Lung (tissue), 12 donors: ENCODE results near the gene DEFB110. TPM values are rescaled to one million over a fixed set of nuclear protein-coding genes. Genes with fewer than 3 reads are reported as not detected.
A peak's percentile ranks its signal among the peaks of the same experiment; 100 is the strongest.

Experiments used
- ATAC-seq: fragments of 200-7000 bp; cut with Tn5 transposase; one replicate; pipeline ENCODE4 v1.9.1; 2020; ENCODE audit warnings: moderate number of reproducible peaks; ENCODE audit not compliant: insufficient read depth, low FRiP score
- DNase-seq, 3 donors: peaks; one replicate each; pipeline ENCODE4 v3.0.0-alpha.2; 2013 to 2017
- H3K27ac ChIP-seq, 2 donors: one replicate each; pipeline ENCODE4 v1.5.1; 2013; ENCODE audit warnings: mild to moderate bottlenecking in 2 of 2, moderate library complexity in 2 of 2, control low read depth in 1 of 2, inconsistent platforms in 1 of 2, low read depth in 1 of 2, low read length in 1 of 2
- H3K27me3 ChIP-seq, 3 donors: one replicate each; pipeline ENCODE4 v1.5.1; 2013; ENCODE audit warnings: low read length in 2 of 3; ENCODE audit not compliant: control insufficient read depth in 3 of 3, insufficient read depth in 3 of 3
- H3K36me3 ChIP-seq, 4 donors: one replicate each; pipeline ENCODE4 v1.5.1; 2013; ENCODE audit warnings: low read length in 4 of 4, mild to moderate bottlenecking in 1 of 4, moderate library complexity in 1 of 4; ENCODE audit not compliant: control insufficient read depth in 4 of 4, insufficient read depth in 4 of 4
- H3K4me1 ChIP-seq, 5 donors: one replicate each; pipeline ENCODE4 v1.5.1; 2013; ENCODE audit warnings: low read length in 5 of 5, mild to moderate bottlenecking in 2 of 5, moderate library complexity in 1 of 5; ENCODE audit not compliant: control insufficient read depth in 5 of 5, insufficient read depth in 5 of 5
- H3K4me3 ChIP-seq: one replicate; pipeline ENCODE4 v1.5.1; 2013; ENCODE audit warnings: mild to moderate bottlenecking, control low read depth, moderate library complexity
- H3K9ac ChIP-seq, 2 donors: one replicate each; pipeline ENCODE4 v1.5.1; 2013; ENCODE audit warnings: low read length in 2 of 2, control low read depth in 1 of 2; ENCODE audit not compliant: insufficient read depth in 1 of 2
- H3K9me3 ChIP-seq, 4 donors: one replicate each; pipeline ENCODE4 v1.5.1; 2013; ENCODE audit warnings: low read length in 3 of 4, mild to moderate bottlenecking in 1 of 4, moderate library complexity in 1 of 4; ENCODE audit not compliant: control insufficient read depth in 4 of 4, insufficient read depth in 3 of 4
- WGBS, 2 donors: extraction: QIAGEN DNeasy Blood & Tissue Kit; methylation state at CpG; one replicate each; pipeline ENCODE4 v1.1.7; 2013; 5-methylcytosine and 5-hydroxymethylcytosine counted together
- polyA plus RNA-seq, 2 donors: library from polyadenylated mRNA; stranded (reverse); fragments of 200-250 nt; gene quantifications; one replicate each; pipeline ENCODE4 v1.2.1, GENCODE V29; 2013
- total RNA-seq, 2 donors: library from RNA; depleted of rRNA in 1 of 2; stranded (reverse); fragments of >200 nt in 1 of 2; gene quantifications; one replicate each; pipeline ENCODE4 v1.2.1, GENCODE V29; 2014 to 2021
- TF ChIP-seq, protein P1 (sequence below): IDR thresholded peaks from 2 replicates; pipeline ENCODE4 v1.5.1; 2012; ENCODE audit warnings: mild to moderate bottlenecking; ENCODE audit errors: control extremely low read depth, extremely low read depth
- donor health status: control.
- donor health status: control.
- donor health status: Bipolar disorder and iron deficiency.
- donor health status: healthy.
- donor health status: DM: yes; HTN: yes; CAD: no.

DEFB110 gene
- total and polyA plus RNA-seq, 4 donors = not detected

DNA sequence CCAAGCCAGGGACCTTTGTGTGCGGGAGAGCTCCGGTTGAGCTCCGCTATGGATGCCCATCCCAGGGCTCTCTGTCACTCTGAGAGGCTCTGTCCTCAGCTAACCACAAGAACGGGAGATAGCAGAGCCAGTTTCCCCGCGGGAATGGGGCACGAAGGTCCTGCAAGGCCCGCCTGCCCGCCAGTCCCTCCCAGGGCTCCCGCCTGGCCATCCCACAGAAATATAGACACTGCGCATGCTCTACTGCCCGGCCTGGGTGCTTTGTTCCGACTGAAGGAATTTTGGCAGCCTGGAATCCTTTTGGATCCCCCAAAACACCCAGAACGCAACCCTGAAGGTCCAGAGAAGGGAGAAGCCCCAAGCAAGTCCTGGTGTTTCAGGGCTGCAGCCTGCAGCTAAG is 8.6 kb upstream of the DEFB110 start:
- Histone ChIP-seq H3K9me3 (peaks cover 0 to 4% (median 0%) of the 10 kb centered on the region in 4 donors), H3K27ac (no peak overlapping the region), H3K4me1 (no peaks in the 10 kb centered on the region), H3K27me3 (no peaks in the 10 kb centered on the region), H3K9ac (no peak overlapping the region), H3K36me3 (no peaks in the 10 kb centered on the region), H3K4me3 (no peak overlapping the region)
- TF ChIP-seq, protein P1, sequence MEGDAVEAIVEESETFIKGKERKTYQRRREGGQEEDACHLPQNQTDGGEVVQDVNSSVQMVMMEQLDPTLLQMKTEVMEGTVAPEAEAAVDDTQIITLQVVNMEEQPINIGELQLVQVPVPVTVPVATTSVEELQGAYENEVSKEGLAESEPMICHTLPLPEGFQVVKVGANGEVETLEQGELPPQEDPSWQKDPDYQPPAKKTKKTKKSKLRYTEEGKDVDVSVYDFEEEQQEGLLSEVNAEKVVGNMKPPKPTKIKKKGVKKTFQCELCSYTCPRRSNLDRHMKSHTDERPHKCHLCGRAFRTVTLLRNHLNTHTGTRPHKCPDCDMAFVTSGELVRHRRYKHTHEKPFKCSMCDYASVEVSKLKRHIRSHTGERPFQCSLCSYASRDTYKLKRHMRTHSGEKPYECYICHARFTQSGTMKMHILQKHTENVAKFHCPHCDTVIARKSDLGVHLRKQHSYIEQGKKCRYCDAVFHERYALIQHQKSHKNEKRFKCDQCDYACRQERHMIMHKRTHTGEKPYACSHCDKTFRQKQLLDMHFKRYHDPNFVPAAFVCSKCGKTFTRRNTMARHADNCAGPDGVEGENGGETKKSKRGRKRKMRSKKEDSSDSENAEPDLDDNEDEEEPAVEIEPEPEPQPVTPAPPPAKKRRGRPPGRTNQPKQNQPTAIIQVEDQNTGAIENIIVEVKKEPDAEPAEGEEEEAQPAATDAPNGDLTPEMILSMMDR = no peak
- ATAC-seq = no peak
- WGBS, 2 donors = 86 to 88% methylated on average over 14 of the region's 14 CpGs
- no peak for DNase-seq

DNA sequence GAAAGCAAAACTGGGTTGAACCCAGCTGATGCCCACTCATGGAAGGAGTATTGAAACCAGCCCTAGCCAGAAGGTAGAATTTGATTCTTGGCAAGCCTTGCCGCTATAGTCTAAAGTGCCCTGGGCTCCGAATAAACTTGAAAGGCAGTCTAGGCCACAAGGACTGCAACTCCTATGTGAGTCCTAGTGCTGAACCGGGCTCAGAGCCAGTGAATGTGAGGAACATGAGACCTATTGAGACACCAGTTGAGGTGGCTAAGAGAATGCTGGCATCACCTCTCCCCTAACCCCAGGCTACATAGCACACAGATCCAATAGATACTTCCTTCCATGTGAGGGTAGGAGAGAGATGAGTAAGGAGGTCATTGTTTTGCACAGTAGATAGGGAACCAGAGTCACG is 3.5 kb upstream of the DEFB110 start:
- 81 to 86% methylated on average over 4 of the region's 4 CpGs for WGBS, 2 donors
- H3K4me1 ChIP-seq = no peaks in the 10 kb centered on the region
- H3K9ac ChIP-seq = no peak overlapping the region
- TF ChIP-seq, protein P1 = no peak
- H3K9me3 ChIP-seq = no peaks in the 10 kb centered on the region
- no peak overlapping the region for H3K27ac ChIP-seq
- ATAC-seq (no peak), DNase-seq (peak in 1 of 3 donors; percentile 2)
- H3K4me3 ChIP-seq = no peak overlapping the region
- no peaks in the 10 kb centered on the region for H3K27me3 ChIP-seq
- H3K36me3 ChIP-seq = no peaks in the 10 kb centered on the region

DNA sequence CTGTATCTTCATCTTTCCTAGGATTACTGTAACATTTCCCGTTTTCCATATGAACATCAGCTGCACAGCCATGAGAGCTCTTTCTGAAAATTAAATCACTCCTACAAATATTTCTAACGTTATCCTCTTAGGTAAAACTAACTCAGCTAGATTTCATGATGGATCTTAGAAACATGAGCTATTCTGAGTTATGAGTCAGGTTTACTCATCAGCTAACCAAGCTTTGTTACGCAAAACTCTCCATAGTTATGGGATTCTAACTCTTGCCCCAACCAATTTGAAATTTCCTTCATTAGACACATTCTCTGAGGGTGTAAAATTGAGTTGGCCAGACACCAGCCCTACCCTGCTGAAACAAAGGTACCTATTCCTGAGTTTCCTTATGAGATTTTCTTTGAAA is 14.0 kb downstream of the DEFB110 start:
- Histone ChIP-seq H3K4me1 (no peaks in the 10 kb centered on the region), H3K9ac (no peak overlapping the region), H3K27me3 (no peaks in the 10 kb centered on the region), H3K9me3 (no peaks in the 10 kb centered on the region), H3K4me3 (no peak overlapping the region), H3K36me3 (no peaks in the 10 kb centered on the region), H3K27ac (no peak overlapping the region)
- TF ChIP-seq, protein P1 = no peak
- DNase-seq = no peak
- WGBS, 2 donors = 85 to 89% methylated on average over 3 of the region's 3 CpGs
- ATAC-seq = no peak

DNA sequence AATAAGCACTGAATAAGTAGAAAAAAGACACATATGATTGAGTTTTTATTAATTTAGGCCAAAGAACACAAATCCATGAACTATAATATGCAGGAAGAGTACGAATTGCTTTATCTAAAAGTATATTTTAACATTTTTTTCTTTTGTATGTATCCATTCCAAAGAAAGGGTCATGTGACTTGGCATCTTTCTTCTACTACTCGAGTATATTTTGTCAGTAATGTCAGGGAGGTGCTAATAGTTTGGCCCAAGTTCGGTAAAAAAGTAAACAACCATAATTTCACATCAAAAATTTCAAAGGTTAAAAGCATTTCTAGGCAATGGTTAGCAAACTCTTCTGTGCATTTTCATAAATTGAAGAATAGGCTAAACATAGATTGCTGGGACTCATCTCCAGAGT is 18.7 kb downstream of the DEFB110 start:
- Histone ChIP-seq H3K27me3 (no peaks in the 10 kb centered on the region), H3K9me3 (no peaks in the 10 kb centered on the region), H3K27ac (no peak overlapping the region), H3K4me3 (no peak overlapping the region), H3K36me3 (no peaks in the 10 kb centered on the region), H3K4me1 (no peaks in the 10 kb centered on the region), H3K9ac (no peak overlapping the region)
- ATAC-seq (no peak), DNase-seq (no peak)
- TF ChIP-seq, protein P1 = no peak
- 52 to 69% methylated on average over 3 of the region's 3 CpGs for WGBS, 2 donors
